ENCODE data around the gene SSH3.
A peak's percentile ranks its signal among the peaks of the same experiment; 100 is the strongest.

SSH3 gene

GRCh38 chr11:67268081-67268961, 35.0 kb upstream of the SSH3 start:
- DNase-seq = peak; percentile 63 to 68

DNA sequence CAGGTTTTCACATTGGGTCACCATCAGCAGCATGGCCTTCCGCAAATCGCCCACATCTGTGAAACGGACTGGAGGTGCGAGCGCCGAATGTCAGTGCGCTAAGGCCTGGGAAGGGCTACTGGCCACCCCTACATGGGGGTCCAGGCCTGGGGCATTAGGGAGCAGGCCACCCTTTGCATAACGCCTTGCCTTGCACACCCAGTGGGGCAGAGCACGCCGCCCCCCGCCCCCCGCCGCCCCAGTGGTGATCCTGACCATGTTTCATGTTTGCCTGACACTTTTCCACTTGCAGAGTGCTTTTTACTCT, 34.4 kb upstream of the SSH3 start:
- DNase-seq = no peak

- no peak for DNase-seq
Measured at GRCh38 chr11:67269401-67270255, 33.7 kb upstream of the SSH3 start.

GRCh38 chr11:67270256-67271204, 32.8 kb upstream of the SSH3 start:
- DNase-seq = peak in 1 of 2 donors; percentile 11

- DNase-seq = no peak
Measured at GRCh38 chr11:67271205-67271540, 32.2 kb upstream of the SSH3 start.

DNA sequence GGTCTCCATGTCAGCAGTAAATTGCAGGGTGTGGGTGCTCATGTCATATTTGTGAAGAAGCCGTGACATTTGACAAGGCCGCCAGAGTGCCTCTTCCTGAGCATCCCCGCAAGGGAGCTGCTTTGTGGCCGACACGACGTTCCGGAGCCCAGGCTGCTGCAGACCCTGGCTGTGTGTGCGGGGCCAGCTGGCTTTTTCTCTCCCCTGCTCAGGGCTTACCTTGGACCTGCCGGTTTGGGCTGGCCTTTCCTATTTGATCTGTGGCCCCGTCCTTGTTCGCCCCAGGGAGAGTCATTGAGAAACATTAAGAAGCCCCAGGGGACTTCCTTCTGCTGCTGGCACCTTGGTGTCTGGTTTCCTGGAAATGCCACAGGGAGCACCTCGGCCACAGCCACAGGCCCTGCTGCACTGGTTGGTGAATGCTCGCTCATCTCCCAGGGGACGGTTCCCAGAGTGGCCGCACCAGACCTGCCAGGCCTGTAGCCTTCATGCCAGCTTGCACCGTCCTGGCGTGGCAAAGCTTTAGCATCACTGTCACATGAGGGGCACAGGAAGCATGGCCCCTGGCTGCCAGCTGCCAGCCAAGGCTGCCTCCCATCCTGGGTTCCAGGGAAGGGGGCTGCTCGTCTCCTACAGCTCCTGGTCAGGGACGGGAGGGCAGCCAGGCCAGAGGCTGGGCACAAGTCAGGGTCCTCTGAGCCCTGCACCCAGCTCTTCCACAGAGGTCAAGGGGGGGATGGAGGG, 31.6 kb upstream of the SSH3 start:
- peak; percentile 68 to 73 for DNase-seq

DNA sequence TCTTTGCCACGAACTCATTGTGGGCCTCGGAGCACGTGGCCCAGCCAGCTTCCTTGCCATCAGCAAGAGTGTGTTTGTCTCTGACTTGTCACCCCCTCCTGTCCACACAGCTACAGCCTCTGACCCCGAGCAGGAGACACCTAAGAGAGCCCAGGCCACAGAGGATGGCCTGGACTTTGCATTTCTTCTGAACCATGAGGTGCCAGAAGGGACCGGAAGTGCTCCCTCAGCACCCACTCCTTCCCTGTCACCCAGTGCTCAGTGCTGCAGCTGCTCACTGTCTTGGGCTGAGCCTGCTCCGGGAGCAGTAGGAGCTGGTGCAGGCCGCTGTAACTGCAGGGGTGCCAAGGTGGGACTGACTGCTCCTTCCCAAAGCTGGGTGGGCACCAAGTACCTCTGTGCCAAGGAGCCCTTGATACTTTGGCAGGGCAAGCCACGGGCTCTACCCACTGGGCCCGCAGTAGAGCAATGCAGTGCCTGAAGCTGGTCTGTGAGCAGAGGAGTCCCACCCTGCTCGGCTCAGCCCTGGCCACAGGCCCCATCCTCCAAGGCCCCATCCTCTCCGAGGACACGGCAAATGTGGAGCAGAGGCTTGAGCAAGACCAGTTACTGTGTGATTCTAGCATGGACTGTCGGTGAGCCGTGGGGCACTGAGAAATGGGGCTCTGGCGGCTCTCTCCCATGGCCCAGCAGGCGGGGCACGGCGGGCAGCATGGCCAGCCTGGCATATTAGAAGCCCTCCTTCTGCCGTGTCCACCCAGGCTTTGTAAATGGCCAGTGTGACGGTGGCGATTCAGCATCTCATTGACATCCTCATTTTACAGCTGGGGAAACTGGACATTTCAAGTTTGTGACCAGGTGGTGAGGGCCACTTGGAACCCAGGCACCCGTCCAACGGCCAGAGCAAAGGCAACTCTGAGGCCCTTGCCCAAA, 30.7 kb upstream of the SSH3 start:
- peak in 1 of 2 donors; percentile 13 for DNase-seq

DNA sequence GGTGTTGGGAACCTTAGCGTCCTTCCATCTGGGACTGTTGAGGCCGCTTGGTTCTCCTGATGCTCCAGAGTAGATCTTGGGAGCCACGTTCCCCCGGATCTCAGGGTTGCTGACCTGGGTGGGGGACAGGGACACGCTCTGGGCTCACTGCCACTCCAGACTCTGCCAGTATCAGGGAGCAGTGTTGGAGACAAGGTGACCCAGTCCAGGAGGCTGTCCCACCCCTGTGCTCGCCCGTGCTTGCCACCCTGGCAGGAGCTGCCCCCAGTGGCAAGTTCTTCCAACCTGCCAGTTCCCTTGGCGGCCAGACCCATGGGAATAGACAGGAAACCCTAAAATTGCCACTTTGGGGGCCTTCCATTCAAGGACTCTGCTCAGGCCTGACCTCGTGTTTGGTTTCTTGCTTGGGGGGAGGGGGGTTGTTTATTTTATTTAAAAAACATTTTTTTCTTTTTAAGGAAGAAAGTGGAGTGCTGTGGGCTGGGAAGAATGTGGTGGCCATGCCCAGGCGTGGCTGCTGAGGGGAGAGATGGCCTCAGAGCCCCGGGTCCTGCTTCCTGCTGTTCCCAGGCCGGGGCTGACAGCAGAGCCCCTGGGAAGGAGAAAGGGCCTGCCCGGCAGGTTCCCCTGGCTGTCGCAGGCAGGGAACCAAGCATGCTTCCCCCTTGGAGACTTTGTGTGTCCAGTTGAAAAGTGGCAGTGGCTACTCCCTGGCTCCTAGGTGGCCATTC, 29.9 kb upstream of the SSH3 start:
- DNase-seq = peak in 1 of 2 donors; percentile 11

- DNase-seq = no peak
Measured at GRCh38 chr11:67274768-67275605, 28.3 kb upstream of the SSH3 start.

DNA sequence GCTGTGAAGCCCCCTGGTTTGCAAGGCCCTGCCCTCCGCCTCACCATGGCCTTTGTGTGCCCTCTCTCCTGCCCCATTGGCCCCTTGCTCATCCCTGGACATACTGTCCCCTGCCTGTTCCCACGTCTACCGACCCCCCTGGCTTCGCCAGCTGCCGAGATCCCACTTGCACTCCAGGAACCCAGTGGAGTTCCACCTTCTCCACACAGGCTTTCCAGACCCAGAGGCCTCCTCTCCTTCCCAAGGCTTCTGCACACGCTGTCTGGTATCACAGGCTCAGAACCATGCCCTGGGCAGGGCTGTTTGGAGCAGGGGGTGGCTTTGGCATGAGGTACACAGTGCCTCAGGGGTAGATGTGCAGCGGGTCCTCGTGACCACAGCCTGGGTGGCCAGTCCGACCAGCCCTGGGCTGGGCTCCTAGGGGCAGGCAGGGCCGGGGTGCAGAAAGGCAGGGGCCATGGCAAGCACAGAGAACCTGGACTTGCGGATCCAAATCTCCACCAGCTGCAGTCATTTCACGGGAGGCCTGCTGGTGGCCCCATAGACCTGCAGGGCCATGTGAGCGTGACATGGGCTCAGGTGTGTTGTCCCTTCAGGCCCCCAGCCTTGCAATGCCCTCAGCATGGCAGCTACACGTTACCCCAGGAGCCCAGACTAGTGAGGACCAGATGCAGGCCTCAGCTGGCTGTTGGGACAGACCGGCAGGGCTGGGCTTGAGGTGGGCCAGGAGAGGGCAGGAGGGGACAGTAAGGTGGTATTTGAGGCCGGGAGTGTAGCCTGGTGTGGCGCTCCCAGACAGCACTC, 27.5 kb upstream of the SSH3 start:
- no peak for DNase-seq

DNA sequence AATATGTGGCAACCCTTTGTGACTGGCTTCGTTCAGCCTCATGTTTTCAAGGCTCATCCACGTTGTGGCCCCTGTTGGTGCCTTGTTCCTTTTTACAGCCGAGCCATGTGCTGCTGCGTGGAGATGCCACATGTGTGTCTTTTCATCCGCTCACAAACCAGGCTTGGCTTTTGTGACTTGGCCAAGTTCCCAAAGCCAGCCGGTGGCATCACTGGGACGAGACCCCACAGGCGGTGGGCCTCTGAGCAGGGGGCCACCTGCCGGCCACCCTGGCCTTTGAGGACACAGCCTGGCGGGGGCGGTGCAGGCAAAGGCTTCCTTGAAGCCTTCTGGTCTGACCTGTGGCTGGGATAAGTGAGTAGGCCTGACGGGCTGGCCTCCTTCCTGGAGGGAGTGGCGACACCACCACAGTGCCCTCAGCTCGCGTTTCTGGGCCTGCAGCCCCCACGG, 26.5 kb upstream of the SSH3 start:
- peak in 1 of 2 donors; percentile 50 for DNase-seq

DNA sequence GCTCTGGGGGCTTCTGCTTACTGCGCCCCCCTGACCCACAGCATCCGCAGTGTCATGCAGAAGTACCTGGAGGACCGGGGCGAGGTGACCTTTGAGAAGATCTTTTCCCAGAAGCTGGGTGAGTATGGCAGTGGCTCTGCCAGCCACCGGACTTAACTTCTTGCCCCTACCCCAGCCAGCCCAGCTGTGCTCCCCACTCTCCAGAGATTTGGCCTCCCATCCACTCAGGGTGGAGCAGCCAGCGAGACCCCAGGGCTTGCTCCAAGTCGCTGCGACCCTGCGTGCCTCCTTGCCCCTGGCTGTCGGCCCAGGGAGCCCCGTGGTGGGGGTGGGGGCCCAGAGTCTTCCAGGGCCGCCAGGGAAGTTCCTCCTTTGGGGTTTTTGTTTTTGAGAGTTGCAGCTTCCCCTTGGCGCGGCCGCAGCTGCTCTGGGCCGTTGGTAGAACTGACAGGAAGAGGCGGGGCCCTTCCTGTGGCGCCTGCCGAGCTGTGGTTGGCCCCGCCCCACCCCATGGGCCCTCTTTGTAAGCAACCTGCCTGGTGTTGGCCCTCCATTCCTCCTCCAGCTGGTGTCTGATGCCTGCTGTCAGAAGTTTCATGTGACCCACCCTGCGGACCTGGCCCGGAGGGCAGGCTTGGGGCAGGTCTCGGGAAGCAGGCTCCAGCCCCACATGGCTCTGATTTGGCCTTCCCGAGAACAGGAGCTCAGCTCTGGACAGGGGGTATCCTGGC, 25.9 kb upstream of the SSH3 start:
- DNase-seq = peak; percentile 93 to 96

DNA sequence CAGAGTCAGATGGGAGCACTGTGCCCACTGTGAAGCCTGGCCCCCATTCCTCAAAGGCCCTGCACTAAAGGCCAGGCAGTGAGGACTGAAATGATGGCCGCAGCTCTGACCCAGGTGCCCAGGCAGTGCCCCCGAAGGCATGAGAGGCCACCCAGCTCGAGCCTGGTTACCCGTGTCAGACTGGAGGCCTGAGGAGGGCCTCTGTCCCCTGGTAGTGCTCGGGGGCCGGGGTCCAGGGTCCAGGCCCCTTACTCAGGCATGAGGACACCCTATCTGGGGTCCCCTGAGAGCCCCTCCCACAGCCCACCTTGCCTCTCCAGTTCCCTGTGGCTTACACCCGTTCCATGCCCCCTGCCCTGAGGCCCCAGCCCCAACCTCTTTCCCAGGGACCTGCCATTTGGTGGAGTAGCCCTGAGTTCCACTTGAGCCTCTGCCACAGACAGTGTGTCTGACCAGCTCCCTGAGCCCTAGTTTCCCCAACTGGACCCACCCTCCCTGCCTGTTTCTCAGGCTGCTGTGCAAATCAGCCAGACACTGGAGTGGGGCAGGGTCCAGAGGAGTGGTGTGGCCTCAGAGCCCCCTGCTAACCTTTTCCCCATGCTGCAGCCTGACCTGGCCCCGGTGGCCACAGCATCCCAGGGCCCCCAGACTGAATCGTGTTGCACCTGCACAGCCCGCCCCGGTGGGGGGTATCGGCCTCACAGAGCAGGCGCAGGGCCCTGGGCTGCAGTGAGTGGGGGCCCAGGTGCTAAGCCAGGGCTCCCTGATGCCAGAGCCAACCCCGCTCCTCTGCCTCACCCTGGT, 25.0 kb upstream of the SSH3 start:
- DNase-seq = no peak

- no peak for DNase-seq
Measured at GRCh38 chr11:67278939-67279588, 24.3 kb upstream of the SSH3 start.

GRCh38 chr11:67279589-67280340, 23.6 kb upstream of the SSH3 start:
- no peak for DNase-seq
